WTC11 (cell line): ENCODE data around the gene SLC44A2. TPM values are rescaled to one million over a fixed set of nuclear protein-coding genes. Genes with fewer than 3 reads are reported as not detected.

ENCODE experiments used
- ATAC-seq: fragments of 200-7000 bp; cut with Tn5 transposase; 2 replicates; pipeline ENCODE4 v1.10.0; 2021; ENCODE audit warnings: mild to moderate bottlenecking, moderate library complexity
- CTCF ChIA-PET: fragments of 300-600 bp; sonication (Branson Sonifier 250); formaldehyde crosslinking; loops from one replicate; lab custom pipeline; 2021; ENCODE audit warnings: antibody characterized with exemption; lab: Charles Lee
- POLR2A ChIA-PET: fragments of 350-600 bp; sonication (Branson Sonifier 250); formaldehyde crosslinking; loops from one replicate; lab custom pipeline; 2021; ENCODE audit warnings: antibody characterized with exemption; lab: Charles Lee
- DNase-seq: peaks from one replicate; pipeline ENCODE4 v3.0.0; 2021; ENCODE audit warnings: low spot score
- H3K27ac Mint-ChIP-seq: 2 replicates; pipeline ENCODE4 v1.8.0; 2021; ENCODE audit warnings: mixed read lengths
- H3K27me3 Mint-ChIP-seq: 2 replicates; pipeline ENCODE4 v1.8.0; 2021; ENCODE audit warnings: low read depth, mild to moderate bottlenecking, moderate library complexity, mixed read lengths
- H3K36me3 Mint-ChIP-seq: 2 replicates; pipeline ENCODE4 v1.8.0; 2021; ENCODE audit warnings: mixed read lengths
- H3K4me1 Mint-ChIP-seq: 2 replicates; pipeline ENCODE4 v1.8.0; 2022; ENCODE audit warnings: mixed read lengths
- H3K4me3 Mint-ChIP-seq: 2 replicates; pipeline ENCODE4 v1.8.0; 2021; ENCODE audit warnings: mild to moderate bottlenecking, moderate library complexity, mixed read lengths
- H3K9me3 Mint-ChIP-seq: 2 replicates; pipeline ENCODE4 v1.8.0; 2021; ENCODE audit warnings: mixed read lengths
- ATF1 ChIP-seq: sonication (generic); formaldehyde crosslinking; IDR thresholded peaks from 2 replicates; pipeline ENCODE4 v1.8.1; 2023; ENCODE audit warnings: mild to moderate bottlenecking, moderate library complexity, missing genetic modification reagents
- GABPB1 ChIP-seq: sonication (generic); formaldehyde crosslinking; IDR thresholded peaks from 2 replicates; pipeline ENCODE4 v1.8.1; 2023; ENCODE audit warnings: mild to moderate bottlenecking, missing genetic modification reagents
- JUN ChIP-seq: sonication (generic); formaldehyde crosslinking; IDR thresholded peaks from 2 replicates; pipeline ENCODE4 v1.8.0; 2023; ENCODE audit warnings: mild to moderate bottlenecking, missing genetic modification reagents
- NFYB ChIP-seq: sonication (generic); formaldehyde crosslinking; conservative IDR thresholded peaks from 2 replicates; pipeline ENCODE4 v1.8.0; 2022; ENCODE audit warnings: low read depth, missing genetic modification reagents
- NR3C1 ChIP-seq: sonication (generic); formaldehyde crosslinking; conservative IDR thresholded peaks from 2 replicates; pipeline ENCODE4 v1.8.1; 2023; ENCODE audit warnings: low read depth, mild to moderate bottlenecking, missing genetic modification reagents
- RORB ChIP-seq: fragments of 250-450 bp; sonication (Bioruptor Pico); IDR thresholded peaks from 2 replicates; pipeline ENCODE4 v1.9.0; 2021; ENCODE audit warnings: mild to moderate bottlenecking
- SMAD4 ChIP-seq: sonication (generic); formaldehyde crosslinking; IDR thresholded peaks from 2 replicates; pipeline ENCODE4 v1.8.0; 2022; ENCODE audit warnings: mild to moderate bottlenecking, missing genetic modification reagents
- TEAD1 ChIP-seq: sonication (generic); formaldehyde crosslinking; IDR thresholded peaks from 2 replicates; pipeline ENCODE4 v1.8.0; 2022; ENCODE audit warnings: mild to moderate bottlenecking, missing genetic modification reagents
- ZNF219 ChIP-seq: sonication (generic); formaldehyde crosslinking; IDR thresholded peaks from 2 replicates; pipeline ENCODE4 v1.8.0; 2023; ENCODE audit warnings: missing genetic modification reagents, mild to moderate bottlenecking, borderline replicate concordance
- ZNF671 ChIP-seq: fragments of 250-450 bp; sonication (Bioruptor Pico); IDR thresholded peaks from 2 replicates; pipeline ENCODE4 v1.8.0; 2021; ENCODE audit warnings: mild to moderate bottlenecking
- total RNA-seq: library from RNA; stranded (reverse); gene quantifications from 3 replicates; pipeline ENCODE4 v1.2.3, GENCODE V29; 2021
- TF ChIP-seq, protein P1 (sequence below): fragments of 250-450 bp; sonication (Bioruptor Pico); IDR thresholded peaks from 2 replicates; pipeline ENCODE4 v1.9.0; 2021; ENCODE audit warnings: mild to moderate bottlenecking, borderline replicate concordance
- TF ChIP-seq, protein P2 (sequence below): fragments of 200-600 bp; IDR thresholded peaks from 2 replicates; pipeline ENCODE4 v1.8.0; 2022; ENCODE audit warnings: antibody characterized with exemption
- TF ChIP-seq, protein P3 (sequence below): sonication (generic); formaldehyde crosslinking; conservative IDR thresholded peaks from 2 replicates; pipeline ENCODE4 v1.8.1; 2022; ENCODE audit warnings: mild to moderate bottlenecking, missing genetic modification reagents
- TF ChIP-seq, protein P4 (sequence below): sonication (generic); formaldehyde crosslinking; IDR thresholded peaks from 2 replicates; pipeline ENCODE4 v1.8.0; 2023; ENCODE audit warnings: mild to moderate bottlenecking, missing genetic modification reagents
- TF ChIP-seq, protein P5 (sequence below): sonication (generic); formaldehyde crosslinking; IDR thresholded peaks from 2 replicates; pipeline ENCODE4 v1.8.1; 2023; ENCODE audit warnings: mild to moderate bottlenecking, missing genetic modification reagents

Gene SLC44A2
- total RNA-seq, 1 experiment from 2014 or later = 109 TPM

DNA sequence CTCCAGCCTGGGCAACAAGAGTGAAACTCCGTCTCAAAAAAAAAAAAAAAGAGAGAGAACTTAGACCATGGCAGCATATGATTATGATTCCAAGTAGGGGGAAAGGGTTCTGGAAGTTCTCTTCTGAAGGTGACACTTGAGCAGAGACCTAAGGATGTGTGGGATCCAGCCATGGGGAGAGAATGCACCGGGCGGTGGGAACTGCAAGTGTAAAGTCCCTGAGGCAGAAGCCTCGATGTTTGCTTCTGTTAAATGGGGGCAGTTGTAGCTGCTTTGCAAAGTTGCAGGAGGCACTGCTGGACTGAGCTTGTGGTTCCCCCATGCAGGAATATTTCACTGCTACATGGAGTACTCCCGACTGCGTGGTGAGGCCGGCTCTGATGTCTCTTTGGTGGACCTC is 9.1 kb downstream of the SLC44A2 start:
- ChIA-PET POLR2A (no interaction called here), CTCF (interaction anchor here (2.2 to 2.6 kb wide), 2 partner anchors 10 to 53 kb away, joined by 9 to 15 read pairs; no protein-coding TSS in a partner anchor)
- H3K4me1 Mint-ChIP-seq = peaks cover 9% of the 10 kb centered on the region
- TF ChIP-seq ZNF671 (CRISPR knock-in tag) (no peak), ATF1 (no peak), SMAD4 (CRISPR knock-in tag) (no peak)
- TF ChIP-seq, protein P1, sequence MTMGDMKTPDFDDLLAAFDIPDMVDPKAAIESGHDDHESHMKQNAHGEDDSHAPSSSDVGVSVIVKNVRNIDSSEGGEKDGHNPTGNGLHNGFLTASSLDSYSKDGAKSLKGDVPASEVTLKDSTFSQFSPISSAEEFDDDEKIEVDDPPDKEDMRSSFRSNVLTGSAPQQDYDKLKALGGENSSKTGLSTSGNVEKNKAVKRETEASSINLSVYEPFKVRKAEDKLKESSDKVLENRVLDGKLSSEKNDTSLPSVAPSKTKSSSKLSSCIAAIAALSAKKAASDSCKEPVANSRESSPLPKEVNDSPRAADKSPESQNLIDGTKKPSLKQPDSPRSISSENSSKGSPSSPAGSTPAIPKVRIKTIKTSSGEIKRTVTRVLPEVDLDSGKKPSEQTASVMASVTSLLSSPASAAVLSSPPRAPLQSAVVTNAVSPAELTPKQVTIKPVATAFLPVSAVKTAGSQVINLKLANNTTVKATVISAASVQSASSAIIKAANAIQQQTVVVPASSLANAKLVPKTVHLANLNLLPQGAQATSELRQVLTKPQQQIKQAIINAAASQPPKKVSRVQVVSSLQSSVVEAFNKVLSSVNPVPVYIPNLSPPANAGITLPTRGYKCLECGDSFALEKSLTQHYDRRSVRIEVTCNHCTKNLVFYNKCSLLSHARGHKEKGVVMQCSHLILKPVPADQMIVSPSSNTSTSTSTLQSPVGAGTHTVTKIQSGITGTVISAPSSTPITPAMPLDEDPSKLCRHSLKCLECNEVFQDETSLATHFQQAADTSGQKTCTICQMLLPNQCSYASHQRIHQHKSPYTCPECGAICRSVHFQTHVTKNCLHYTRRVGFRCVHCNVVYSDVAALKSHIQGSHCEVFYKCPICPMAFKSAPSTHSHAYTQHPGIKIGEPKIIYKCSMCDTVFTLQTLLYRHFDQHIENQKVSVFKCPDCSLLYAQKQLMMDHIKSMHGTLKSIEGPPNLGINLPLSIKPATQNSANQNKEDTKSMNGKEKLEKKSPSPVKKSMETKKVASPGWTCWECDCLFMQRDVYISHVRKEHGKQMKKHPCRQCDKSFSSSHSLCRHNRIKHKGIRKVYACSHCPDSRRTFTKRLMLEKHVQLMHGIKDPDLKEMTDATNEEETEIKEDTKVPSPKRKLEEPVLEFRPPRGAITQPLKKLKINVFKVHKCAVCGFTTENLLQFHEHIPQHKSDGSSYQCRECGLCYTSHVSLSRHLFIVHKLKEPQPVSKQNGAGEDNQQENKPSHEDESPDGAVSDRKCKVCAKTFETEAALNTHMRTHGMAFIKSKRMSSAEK = no peak
- TF ChIP-seq, protein P2, sequence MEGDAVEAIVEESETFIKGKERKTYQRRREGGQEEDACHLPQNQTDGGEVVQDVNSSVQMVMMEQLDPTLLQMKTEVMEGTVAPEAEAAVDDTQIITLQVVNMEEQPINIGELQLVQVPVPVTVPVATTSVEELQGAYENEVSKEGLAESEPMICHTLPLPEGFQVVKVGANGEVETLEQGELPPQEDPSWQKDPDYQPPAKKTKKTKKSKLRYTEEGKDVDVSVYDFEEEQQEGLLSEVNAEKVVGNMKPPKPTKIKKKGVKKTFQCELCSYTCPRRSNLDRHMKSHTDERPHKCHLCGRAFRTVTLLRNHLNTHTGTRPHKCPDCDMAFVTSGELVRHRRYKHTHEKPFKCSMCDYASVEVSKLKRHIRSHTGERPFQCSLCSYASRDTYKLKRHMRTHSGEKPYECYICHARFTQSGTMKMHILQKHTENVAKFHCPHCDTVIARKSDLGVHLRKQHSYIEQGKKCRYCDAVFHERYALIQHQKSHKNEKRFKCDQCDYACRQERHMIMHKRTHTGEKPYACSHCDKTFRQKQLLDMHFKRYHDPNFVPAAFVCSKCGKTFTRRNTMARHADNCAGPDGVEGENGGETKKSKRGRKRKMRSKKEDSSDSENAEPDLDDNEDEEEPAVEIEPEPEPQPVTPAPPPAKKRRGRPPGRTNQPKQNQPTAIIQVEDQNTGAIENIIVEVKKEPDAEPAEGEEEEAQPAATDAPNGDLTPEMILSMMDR = no peak
- TF ChIP-seq, protein P3, sequence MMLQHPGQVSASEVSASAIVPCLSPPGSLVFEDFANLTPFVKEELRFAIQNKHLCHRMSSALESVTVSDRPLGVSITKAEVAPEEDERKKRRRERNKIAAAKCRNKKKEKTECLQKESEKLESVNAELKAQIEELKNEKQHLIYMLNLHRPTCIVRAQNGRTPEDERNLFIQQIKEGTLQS (CRISPR knock-in tag) = no peak
- TF ChIP-seq, all 79 proteins: peak for 0
- Mint-ChIP-seq H3K27ac (no peak overlapping the region), H3K9me3 (no peaks in the 10 kb centered on the region), H3K27me3 (no peaks in the 10 kb centered on the region), H3K36me3 (peaks cover 63% of the 10 kb centered on the region), H3K4me3 (no peak overlapping the region)
- ATAC-seq = no peak
- DNase-seq = no peak

DNA sequence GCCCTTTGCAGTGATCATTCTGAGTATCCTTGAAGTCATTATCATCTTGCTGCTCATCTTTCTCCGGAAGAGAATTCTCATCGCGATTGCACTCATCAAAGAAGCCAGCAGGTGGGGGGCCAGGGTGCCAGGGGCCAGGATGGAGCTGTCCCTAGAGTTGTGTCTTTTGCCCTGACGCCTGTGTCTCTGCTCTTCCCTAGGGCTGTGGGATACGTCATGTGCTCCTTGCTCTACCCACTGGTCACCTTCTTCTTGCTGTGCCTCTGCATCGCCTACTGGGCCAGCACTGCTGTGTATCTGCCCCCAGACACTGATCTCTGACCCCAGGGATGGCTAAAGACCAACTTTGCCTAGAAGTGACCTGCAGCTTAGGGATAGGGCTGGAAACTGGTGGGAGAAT is 9.6 kb downstream of the SLC44A2 start:
- POLR2A ChIA-PET = interaction anchor here (0.6 kb wide), 1 partner anchor 61 kb away, joined by 4 read pairs; no protein-coding TSS in a partner anchor
- no peak for ATAC-seq
- peaks cover 63% of the 10 kb centered on the region for H3K36me3 Mint-ChIP-seq
- H3K27ac Mint-ChIP-seq = no peak overlapping the region; the same call in 1 of the 2 replicates
- no peaks in the 10 kb centered on the region for H3K27me3 Mint-ChIP-seq
- H3K9me3 Mint-ChIP-seq = no peaks in the 10 kb centered on the region
- CTCF ChIA-PET = interaction anchor here (2.2 to 2.6 kb wide), 2 partner anchors 9 to 54 kb away, joined by 9 to 15 read pairs; no protein-coding TSS in a partner anchor
- TF ChIP-seq, protein P4, sequence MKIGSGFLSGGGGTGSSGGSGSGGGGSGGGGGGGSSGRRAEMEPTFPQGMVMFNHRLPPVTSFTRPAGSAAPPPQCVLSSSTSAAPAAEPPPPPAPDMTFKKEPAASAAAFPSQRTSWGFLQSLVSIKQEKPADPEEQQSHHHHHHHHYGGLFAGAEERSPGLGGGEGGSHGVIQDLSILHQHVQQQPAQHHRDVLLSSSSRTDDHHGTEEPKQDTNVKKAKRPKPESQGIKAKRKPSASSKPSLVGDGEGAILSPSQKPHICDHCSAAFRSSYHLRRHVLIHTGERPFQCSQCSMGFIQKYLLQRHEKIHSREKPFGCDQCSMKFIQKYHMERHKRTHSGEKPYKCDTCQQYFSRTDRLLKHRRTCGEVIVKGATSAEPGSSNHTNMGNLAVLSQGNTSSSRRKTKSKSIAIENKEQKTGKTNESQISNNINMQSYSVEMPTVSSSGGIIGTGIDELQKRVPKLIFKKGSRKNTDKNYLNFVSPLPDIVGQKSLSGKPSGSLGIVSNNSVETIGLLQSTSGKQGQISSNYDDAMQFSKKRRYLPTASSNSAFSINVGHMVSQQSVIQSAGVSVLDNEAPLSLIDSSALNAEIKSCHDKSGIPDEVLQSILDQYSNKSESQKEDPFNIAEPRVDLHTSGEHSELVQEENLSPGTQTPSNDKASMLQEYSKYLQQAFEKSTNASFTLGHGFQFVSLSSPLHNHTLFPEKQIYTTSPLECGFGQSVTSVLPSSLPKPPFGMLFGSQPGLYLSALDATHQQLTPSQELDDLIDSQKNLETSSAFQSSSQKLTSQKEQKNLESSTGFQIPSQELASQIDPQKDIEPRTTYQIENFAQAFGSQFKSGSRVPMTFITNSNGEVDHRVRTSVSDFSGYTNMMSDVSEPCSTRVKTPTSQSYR (CRISPR knock-in tag) = no peak
- TF ChIP-seq JUN = no peak
- no peak for TF ChIP-seq NR3C1 (CRISPR knock-in tag)
- TF ChIP-seq NFYB = no peak
- TF ChIP-seq GABPB1 (CRISPR knock-in tag) = no peak
- no peak for TF ChIP-seq TEAD1 (CRISPR knock-in tag)
- no peak for TF ChIP-seq RORB (CRISPR knock-in tag)
- TF ChIP-seq, protein P5, sequence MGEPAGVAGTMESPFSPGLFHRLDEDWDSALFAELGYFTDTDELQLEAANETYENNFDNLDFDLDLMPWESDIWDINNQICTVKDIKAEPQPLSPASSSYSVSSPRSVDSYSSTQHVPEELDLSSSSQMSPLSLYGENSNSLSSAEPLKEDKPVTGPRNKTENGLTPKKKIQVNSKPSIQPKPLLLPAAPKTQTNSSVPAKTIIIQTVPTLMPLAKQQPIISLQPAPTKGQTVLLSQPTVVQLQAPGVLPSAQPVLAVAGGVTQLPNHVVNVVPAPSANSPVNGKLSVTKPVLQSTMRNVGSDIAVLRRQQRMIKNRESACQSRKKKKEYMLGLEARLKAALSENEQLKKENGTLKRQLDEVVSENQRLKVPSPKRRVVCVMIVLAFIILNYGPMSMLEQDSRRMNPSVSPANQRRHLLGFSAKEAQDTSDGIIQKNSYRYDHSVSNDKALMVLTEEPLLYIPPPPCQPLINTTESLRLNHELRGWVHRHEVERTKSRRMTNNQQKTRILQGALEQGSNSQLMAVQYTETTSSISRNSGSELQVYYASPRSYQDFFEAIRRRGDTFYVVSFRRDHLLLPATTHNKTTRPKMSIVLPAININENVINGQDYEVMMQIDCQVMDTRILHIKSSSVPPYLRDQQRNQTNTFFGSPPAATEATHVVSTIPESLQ = no peak
- TF ChIP-seq ZNF219 (CRISPR knock-in tag) = no peak
- TF ChIP-seq, all 79 proteins: peak for 0
- DNase-seq = no peak
- no peak overlapping the region for H3K4me3 Mint-ChIP-seq
- peaks cover 9% of the 10 kb centered on the region for H3K4me1 Mint-ChIP-seq
